Stimulated activated CD4-positive, alpha-beta T cell treated with anti-CD3 and anti-CD28 coated beads, TNF-alpha, amount 100 ng/mL, for 24 hours (primary cell): ENCODE data around the gene PHYHIPL.
"Not testable (repeated sequence)": the region's sequence is repeated elsewhere in the genome, so short reads cannot be mapped to it uniquely, and the experiment has no call there.

ENCODE experiments used
- DNase-seq, 3 experiments: peaks; one replicate each; pipeline ENCODE4 v3.0.0-alpha.2; 2020; ENCODE audit warnings: low read depth in 3 of 3

PHYHIPL gene

DNA sequence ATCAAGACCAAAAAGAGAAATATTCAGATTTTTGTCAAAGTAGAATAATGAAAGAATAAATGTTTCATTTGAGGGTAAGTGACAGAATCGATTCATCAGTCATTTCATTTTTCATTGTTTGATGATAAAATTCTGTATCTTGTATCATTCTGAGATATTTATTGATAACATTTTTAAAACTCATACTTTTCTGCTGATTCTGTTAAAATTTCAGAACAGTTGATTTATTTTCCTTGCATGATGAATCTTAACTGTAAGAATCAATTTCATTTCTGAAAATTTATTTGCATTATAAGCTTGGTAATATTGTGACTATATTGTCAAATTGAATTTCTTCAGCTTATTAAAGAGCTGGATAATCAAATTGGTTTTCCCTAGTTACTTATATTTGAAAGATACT is 13.9 kb downstream of the PHYHIPL start:
- DNase-seq = no peak

DNA sequence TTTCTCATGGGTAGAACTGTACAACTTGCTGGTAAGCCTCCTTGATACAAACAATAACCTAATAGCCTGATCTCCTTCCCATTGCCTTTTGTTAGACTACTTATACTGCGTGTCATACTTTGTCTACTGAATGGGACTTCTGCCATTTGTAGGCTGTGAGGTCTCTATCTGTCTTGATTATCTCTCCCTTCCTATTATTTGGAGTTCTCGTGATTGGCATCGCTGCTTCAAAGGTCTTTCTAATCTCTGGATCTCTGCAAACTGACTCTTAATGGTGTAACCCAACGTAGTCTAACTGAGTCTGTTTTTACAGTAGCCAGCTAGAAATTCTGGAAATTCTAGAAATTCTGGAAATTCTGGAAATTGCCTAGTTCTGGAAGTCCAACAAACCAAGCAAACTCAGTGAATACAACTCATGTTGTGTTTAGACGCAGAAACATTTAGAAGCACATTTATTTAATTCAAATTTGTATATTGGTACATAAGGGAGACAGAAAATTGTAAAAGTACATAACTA is 29.8 kb downstream of the PHYHIPL start:
- no peak for DNase-seq

DNA sequence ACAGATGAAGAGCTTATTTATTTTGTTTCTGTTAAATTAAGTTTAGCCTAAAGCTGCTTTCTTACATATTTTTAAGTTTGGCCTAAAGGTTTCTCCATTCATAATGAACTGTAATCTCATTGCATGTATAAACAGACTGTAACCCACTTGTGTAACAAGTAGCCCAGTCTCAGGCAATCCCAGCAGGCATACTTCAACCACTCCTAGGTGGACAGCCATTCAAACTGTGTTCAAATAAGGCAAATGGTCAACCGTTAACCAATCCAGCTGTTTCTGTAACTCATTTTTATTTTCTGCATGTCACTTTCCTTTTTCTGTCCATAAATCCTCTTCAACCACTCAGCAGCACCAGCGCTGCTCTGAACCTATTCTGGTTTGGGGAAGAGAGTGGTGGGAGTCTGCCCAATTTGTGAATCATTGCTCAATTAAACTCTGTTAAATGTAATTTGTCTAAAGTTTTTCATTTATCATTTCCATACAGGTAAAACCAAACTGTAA is 35.9 kb downstream of the PHYHIPL start:
- no peak for DNase-seq

DNA sequence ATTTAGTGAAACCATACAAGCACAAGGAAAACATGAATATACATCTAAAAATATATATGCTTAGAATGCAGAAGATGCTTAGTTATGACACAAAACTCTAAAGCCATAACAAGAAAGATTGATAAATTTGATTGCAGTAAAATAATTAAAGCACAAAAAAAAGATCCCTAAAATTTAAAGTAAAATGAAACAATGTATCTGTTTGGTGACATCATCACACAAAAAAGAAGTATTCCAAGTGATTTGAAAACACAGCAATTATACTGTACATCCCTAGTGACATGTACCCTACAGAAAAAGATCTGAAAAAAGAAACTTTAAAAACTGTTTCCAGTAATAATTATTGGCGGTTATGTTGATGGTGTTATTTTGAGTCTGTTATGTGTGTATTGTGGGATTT is 37.7 kb downstream of the PHYHIPL start:
- no peak for DNase-seq

DNA sequence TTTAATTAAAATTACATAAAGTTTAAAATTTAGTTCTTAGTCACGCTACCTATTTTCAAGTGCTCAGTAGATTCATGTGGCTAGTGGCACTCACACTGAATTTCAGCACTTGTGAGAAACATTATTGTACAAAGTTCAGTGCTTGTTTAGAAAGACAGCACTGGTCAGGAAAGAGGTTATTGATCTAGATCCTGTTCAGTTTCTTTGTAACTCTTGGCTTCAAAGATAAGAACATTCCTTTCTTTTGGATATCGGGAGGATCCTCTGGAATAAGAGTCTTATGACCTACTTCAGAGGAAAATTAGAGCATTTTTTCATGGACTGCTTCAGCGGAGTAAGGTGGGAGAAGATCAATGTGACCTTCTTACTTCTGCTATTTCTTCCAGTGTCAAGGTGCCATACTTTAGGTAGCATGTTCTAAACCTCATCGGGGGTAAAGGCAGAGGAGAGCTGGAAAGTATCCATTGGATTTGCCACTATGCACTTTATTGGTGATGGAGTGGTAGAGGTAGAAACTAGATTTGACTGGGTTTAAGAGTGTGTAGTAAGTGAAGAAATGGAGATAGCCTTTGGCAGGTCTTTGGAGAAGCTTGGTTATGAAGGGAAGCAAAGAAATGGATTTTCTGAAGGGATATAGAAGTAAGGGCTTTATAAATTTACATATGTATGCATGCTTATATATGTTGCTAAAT is 39.9 kb downstream of the PHYHIPL start:
- no peak for DNase-seq

DNA sequence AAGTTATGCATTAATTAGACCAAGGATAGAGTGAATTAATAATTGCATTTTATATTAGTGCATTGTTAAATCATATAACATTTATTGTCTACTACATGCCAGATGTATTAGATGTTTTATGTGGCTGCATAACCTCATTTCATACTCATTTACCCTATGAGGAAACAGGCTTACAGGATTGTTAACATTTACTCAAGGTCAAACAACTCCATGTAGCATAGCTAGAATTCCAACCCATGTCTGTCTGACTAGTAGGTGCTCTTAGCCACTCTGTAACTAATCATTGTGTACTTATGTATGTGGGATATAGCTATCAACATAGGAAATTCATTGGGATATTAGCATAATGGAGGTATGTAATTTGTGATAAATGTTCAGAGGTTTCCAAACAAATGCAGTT is 46.3 kb downstream of the PHYHIPL start:
- DNase-seq = no peak

DNA sequence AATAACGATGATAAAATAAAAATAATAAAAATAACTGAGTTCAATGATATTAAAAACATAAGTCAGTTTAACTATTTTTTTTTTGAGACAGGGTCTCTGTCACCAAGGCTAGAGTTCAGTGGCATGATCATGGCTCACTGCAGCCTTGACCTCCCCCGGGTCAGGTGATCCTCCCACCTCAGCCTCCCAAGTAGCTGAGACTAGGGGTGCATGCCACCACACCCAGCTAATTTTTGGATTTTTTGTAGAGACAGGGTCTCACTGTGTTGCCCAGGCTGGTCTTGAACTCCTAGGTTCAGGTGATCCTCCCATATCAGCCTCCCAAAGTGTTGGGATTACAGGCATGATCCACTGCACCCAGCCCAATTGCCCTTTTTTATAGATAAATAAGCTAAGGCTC is 47.2 kb downstream of the PHYHIPL start:
- not testable (repeated sequence) for DNase-seq

DNA sequence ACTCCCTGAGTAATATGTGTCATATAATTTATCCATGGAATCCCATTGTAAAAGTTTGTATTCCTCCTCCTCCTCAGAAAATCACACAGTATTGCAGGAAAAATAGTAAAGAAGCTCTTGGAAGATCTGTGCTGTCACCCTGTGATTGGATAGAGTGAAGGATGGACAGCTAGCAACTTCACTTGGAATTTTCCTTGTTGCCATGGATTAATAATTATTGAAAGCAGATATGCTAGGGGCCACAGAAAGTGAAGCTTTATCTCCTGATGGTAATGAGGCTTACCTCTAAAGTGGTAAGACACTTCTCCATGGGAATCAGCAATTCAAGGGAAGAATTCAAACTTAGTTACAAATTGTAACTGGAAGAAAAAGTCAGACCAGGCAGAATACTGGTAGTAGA is 48.8 kb downstream of the PHYHIPL start:
- DNase-seq = no peak

DNA sequence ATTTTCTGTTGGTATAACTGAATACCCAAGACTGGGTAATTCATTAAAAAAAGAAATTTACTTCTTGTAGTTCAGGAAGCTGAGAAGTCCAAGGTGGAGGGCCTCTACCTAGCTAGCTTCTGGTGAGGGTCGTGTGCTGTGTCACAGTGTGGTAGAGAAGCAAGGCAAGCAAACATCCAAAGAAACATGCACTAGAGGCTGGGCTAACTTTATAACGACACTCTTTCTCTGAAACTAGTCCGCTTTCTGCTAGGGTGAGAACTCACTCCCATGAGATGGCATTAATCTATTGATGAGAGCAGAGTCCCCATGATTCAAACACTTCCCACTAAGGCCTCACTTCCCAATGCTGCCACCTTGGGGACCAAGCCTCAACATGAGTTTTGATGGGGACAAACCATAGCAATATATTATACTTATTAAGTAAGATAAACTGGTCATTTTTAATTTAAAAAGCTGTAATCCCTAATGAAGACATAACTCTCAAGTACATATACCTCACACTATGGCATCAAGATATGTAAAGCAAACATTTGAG is 50.8 kb downstream of the PHYHIPL start:
- no peak for DNase-seq

DNA sequence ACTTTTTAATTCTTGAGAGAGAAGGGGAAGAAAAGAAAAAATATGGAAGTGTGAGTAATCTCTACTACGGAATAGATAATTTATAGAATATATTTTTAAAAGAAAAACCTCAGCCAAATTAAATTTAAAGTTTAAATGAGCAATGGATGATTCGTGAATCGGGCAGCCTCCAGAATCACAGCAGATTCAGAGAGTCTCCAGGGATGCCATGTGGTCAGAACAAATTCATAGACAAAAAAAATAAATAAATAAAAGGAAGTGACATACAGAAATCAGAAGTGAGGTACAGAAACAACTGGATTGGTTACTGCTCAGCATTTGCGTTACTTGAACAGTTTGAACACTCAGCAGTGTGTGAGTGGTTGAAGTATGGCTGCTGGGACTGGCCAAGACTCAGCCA is 53.0 kb downstream of the PHYHIPL start:
- DNase-seq = no peak

DNA sequence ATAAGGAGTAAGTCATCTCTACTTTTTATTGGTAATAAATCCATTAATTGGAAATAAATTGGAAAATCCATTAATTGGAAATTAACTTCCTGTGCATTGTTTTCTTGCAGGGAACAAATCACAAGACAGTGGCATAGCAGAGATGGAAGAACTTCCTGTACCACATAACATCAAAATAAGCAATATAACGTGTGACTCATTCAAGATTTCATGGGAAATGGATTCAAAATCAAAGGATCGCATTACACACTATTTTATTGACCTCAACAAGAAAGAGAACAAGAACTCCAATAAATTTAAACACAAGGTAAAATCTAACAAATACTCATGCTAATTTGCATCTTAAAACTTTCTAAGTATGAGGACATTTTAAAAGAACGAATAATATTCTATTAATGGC is 57.8 kb downstream of the PHYHIPL start:
- no peak for DNase-seq

DNA sequence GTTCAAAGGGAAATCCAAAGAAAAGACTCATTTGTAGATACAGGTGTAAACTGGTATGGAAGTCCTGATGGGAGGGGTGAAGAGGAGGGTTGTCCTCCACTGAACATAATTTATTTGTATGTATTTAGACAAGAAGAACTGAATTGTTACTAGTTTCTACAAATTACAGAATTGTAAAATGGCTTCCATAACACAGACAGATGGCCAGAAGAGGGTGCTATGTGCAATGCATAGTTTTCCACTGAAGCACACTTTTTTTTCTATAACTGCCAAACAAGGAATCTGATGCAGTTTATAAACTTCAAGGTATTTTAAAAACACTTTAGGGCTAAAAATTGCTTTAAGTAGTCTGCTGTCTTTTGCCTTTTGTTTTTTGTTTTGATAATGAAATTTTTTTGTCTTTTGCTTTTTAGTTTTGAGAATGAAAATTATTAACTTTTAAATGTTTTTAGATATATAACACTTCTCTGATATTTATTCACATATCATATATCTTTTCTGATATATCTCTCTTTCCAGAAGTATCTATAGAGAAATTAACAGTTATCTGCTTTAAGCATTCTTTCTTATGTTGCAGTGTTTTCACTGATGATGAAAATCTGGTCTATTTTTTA is 58.5 kb downstream of the PHYHIPL start:
- no peak for DNase-seq

DNA sequence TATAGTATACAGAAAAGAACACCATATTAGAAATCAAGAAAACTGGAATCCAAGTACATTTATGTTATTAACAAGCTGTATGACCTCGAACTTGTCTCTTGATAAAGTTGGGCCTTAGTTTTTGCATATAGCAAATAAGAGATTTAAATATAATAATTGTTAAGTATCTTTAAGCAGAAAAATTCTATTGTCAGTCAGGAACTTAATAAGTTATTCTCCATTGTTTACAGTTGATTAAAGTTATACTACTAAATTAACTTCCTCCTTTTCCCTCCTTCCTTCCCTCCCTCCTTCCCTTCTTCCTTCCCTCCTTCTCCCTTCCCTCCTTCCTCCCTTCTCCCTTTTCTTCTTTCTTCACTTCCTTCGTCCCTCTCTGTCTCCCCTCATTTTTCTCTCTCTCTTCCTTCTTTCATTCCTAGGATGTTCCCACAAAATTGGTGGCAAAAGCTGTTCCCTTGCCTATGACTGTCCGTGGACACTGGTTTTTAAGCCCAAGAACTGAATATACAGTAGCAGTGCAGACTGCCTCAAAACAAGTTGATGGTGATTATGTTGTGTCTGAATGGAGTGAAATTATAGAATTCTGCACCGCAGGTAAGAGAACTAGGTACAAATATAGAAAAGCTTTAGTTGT is 59.7 kb downstream of the PHYHIPL start:
- DNase-seq = no peak

DNA sequence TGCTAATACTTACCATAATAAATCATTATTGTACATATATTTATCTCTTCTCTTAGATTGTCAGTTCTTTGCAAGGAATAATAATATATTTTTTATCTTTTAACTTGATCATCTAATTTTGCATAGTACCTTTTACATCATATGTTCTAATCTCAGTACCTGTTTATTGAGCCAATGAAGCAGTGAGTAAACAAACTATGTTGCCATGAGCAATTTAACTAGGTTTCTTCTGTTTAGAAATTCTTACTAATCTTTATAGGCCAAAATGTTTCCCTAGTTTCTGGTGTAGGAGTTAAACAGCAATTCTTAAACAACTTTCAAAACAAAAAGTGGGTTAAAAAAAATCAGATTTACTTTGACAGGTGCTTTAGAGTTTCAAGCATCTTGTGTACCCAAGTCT is 61.3 kb downstream of the PHYHIPL start:
- DNase-seq = no peak

DNA sequence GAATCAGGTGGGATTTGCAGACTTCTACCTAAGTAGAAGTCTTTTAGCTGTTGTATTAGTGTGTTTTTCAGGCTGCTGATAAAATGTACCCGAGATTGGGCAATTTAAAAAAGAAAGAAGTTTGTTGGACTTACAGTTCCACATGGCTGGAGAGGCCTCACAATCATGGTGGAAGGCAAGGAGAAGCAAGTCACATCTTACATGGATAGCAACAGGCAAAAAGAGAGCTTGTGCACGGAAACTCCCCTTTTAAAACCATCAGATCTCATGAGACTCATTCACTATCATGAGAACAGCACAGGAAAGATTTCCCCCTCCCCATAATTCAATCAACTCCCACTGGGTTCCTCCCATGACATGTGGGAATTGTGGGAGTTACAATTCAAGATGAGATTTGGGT is 62.7 kb downstream of the PHYHIPL start:
- DNase-seq = not testable (repeated sequence)

DNA sequence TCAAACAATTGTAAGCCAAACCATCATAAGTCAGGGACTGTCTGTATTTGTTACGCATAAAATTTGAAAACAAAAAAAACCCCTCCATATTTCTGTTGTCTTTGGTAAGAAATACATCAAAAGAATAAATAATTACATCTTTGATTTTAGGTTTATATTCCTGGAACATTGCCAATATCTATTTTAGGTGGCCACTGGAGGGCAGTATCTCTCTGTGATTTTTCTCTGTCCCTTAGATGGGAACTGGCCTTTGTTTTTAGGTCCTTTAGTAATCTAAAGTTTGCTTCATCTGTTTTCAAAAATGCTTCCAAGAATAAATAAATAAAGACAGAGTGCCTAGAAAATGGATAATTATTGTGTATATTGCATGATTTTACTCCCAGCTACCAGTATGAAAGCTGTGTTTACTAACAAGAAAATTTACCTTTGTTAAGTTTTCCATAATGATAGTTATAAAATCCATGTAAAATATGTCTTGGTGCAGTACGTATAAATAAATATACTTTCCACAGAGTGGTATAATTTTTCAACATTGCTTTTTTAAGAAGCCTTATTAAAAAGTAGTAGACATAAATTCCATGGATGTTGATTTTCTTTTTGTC is 64.2 kb downstream of the PHYHIPL start:
- DNase-seq = no peak

DNA sequence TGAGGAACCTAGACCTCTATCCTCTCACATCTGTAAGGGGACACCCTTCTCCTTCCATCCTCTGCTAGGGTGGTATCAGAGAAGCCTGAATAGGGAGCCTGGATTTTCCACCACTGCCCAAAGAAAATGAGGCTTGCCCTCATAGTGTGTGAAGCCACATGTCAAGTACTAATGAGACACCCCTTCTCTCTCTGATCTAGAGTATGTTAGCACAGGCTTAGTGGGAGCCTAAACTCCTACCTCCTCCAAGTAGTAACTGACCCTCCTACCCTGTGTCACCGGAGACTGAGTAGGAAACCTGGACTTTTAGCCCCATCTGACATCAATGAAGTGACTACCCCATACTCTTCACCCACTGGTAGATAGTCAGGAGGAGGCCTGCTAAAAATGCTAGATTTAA is 65.6 kb downstream of the PHYHIPL start:
- DNase-seq = no peak

DNA sequence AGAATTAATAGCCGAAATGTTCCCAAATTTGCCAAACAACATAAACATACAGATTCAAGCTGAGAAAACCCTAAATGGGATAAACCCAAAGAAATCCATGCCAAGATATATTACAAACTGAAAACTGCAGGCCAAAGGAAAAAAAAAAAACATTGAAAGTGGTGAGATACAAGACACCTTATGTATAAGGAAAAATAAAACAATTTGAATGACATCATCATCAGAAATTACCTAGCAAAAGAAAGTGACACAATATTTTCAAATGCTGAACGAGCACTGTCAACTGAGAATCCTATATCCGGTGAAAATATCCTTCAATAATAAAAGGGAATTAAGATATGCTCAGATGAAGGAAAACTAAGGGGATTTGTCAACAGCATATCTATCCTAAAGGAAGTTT is 66.5 kb downstream of the PHYHIPL start:
- no peak for DNase-seq

DNA sequence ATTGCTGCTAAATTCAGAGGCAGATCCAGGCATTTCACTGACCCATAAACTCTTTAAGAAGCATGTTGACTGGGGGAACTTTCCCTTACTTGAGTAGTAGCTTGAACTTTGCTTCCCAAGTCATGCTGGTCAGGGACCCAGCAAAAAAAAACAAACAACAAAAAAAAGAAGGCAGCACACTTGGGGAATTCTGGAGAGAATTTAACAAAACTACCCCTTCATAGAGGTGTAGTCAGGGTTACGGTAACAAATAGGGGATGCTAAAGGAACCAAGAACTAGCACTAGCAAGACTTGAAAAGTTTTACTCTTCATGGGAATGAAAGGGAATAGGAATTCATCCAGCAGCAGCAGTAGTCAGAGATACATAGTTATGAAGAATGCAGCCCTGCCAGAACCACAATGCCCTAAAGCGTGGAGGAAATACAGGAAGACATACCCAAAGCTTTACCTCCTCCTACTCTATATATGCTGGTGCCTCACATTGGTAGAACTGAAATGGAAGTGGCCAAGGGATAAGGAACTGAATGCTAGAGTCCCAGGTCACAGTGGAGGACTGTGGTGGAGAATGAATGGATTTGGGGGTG is 67.3 kb downstream of the PHYHIPL start:
- DNase-seq = no peak

DNA sequence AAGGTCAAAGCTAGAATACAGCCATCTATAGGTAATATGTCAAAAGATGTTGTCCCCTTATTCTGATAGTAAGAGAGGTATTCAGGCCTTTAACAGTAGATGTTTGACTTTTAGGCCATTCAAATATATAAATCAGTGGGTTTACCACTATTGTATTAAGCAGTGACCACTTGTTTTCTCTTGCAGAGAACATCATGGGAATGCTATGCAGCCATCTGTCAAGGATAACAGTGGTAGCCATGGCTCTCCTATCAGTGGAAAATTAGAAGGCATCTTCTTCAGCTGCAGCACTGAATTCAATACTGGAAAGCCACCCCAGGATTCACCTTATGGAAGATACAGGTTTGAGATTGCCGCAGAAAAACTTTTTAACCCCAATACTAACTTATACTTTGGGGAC is 68.4 kb downstream of the PHYHIPL start:
- no peak for DNase-seq

DNA sequence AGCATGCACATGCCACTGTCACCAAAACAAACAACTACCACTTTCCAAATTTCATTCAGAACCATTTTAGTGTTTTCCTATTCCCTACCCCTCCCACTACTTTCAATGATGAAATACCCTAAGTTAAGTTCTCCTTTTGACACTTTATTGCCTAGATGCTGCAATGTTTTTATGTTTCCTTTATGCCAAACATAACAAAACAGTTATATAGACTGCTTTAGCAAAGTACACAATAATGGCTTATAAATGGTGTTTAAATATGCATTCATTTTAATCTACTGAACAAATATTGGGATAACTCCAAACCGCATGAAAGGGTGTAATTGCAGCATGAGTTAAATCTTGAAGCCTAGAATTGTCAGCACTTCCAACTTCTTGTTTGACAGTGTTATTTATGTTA is 69.2 kb downstream of the PHYHIPL start:
- DNase-seq = no peak

DNA sequence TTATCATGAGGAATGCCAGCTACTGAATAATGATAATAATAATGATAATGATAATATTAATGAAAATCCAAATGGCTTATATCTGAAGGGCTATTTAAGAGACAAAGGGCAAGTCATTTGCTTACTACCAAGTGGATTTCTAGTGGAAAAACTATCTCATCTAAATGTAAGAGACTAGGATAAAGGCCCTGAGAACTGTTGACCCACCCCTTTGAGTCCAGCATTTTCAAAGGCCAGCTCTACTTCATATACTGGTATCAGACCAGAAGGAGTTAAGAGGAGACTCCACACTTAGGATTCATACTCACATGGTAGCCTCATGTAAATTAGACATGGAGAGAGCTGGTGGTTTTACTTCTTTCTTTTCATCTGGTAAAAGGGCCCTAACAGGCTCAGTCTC is 76.0 kb downstream of the PHYHIPL start:
- no peak for DNase-seq
